HG03175 (cell line): ENCODE measurements around the gene RAMACL.
"Not testable (repeated sequence)": the region's sequence is repeated elsewhere in the genome, so short reads cannot be mapped to it uniquely, and the experiment has no call there.

Experiments used
- ATAC-seq: cut with Tn5 transposase; IDR thresholded peaks from one replicate; pipeline ENCODE4 v1.9.1; 2021; ENCODE audit warnings: mild to moderate bottlenecking, moderate library complexity; ENCODE audit not compliant: unreplicated experiment

The RAMACL gene

DNA sequence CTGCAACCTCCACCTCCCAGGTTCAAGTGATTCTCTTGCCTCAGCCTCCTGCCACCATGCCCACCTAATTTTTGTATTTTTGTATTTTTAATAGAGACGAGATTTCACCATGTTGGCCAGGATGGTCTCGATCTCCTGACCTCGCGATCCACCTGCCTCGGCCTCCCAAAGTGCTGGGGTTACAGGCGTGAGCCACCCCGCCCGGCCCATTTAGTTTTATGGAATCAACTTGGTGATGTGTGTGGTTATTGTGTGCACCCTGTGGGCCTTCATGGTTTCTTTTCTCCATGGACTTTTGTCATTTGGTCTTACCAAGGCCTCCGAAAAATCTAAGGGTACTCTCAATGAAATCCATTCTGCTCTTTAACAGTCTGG is 47.5 kb downstream of the RAMACL start:
- ATAC-seq: not testable (repeated sequence)

DNA sequence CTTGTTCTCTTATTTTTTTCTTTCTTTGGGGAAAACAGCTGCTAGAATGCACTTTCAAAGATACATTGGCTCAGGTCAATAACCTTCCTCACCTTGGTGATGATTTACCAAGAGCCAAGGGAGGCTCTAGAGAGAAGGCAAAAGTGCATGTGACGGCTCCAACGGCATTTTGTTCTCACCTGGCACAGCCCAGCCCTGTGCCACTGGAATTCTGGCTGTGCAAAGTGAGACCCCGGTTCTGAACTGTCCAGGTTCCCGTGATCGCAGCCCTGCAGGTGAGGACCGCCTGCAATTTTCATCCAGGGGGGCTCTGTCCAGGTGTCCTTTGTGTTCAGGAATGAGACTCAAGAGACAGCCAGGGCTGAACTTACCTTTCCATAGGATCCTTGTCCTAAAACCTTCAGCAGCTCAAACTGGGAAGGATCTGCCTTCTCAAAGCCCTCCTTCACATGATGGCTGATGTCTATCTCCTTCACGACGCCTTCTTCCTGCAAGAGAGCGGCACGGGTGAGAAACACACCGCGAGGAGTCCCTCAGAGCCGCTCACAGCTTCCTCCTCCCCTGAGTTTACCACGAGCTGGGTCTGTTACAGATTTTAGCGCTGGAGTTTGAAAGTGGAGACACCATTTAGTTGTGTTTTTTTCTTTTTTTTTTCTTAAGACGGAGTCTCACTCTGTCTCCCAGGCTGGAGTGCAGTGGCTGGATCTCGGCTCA is 48.0 kb downstream of the RAMACL start:
- ATAC-seq: no peak

DNA sequence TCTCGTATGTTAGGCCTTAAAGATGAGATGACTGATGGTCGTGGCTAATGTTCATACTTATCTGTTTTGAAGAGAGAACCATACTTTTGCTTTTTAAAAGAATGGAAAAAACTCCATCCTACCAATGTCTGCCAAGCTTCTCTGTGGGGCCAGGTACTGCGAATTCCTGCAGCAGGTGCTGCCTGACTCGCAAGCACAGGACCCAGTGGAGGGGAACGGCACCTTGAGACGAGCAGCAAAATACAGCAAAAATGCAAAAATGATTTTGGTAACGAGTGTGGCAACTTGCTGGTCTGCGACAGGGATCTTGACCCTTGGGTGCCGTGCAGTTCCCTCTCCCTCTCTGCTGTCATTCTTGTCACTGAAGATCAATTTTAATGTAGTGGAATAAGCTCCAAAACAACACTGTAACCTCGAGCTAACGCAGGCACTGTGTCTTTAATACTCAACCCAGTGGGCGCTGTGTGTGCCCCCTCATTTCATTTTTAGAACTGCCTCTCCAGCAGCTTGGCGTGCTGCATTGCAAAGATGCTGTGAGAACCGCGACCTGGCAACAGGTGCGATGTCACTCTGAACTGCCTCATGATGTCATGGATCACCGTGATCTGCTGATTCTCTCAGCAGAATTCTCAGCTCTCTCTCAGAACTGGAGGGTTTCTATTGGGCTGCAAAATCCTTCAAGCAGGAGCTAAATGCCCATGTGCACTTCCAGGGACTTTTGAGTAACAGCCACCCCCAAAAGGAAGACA is 51.6 kb downstream of the RAMACL start:
- ATAC-seq: no peak

DNA sequence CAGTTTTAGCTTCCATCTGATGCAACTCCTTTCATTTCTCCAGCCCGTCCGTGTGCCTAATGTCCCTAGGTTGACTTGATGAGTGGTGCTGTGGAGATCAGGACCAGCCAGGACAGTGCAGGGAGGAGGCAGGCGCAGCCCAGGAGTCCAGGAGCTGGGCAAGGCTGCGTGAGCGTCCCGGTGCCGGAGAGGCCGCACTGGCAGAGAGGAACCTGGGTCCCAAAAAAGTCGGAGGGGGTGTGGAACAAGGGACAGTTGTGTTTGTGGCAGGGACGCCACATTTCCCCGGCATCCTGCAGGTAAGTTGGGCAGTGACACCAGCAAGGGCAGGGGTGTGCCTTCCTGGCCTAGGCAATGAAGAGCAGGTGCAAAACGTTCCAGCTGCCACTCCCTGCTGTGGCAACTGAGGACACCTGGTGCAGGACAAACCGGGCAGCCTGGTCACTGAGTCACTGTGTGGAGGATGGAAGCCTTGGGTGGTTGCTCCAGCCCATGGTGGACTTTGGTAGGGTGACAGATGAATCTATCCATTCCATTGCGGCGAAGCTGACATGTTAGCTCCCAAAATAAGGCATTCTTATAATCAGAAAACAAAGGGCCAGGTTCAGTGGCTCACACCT is 53.2 kb downstream of the RAMACL start:
- no peak for ATAC-seq
